Breast epithelium (tissue), 4 donors: ENCODE data around the gene TRPM7. TPM values are rescaled to one million over a fixed set of nuclear protein-coding genes. Genes with fewer than 3 reads are reported as not detected.
"Not testable (repeated sequence)": the region's sequence is repeated elsewhere in the genome, so short reads cannot be mapped to it uniquely, and the experiment has no call there.

Experiments used
- DNase-seq, 2 donors: peaks; one replicate each; pipeline ENCODE4 v3.0.0-alpha.2; 2019; ENCODE audit warnings: low spot score in 2 of 2
- H3K27ac ChIP-seq, 2 donors: fragments of 200-600 bp; sonication (generic) in 1 of 2; one replicate each; pipeline ENCODE4 v1.5.1; 2016 to 2019; ENCODE audit warnings: mild to moderate bottlenecking in 1 of 2
- H3K27me3 ChIP-seq, 2 donors: fragments of 200-600 bp; sonication (generic) in 1 of 2; one replicate each; pipeline versions ENCODE4 v1.5.1 to v1.6.0; 2017 to 2019; ENCODE audit warnings: control low read depth in 1 of 2, mild to moderate bottlenecking in 1 of 2
- H3K36me3 ChIP-seq: fragments of 200-600 bp; one replicate; pipeline ENCODE4 v1.5.1; 2019
- H3K4me1 ChIP-seq, 2 donors: fragments of 200-600 bp; sonication (generic); one replicate each; pipeline ENCODE4 v1.5.1; 2016 to 2019; ENCODE audit warnings: control low read depth in 1 of 2
- H3K4me3 ChIP-seq, 3 donors: fragments of 200-600 bp; sonication (generic); 1 replicate in 2 of 3; 2 replicates in 1 of 3; pipeline ENCODE4 v1.5.1; 2016 to 2019; ENCODE audit warnings: mild to moderate bottlenecking in 3 of 3, moderate library complexity in 2 of 3
- H3K9me3 ChIP-seq, 2 donors: fragments of 200-600 bp; sonication (generic) in 1 of 2; one replicate each; pipeline ENCODE4 v1.5.1; 2016 to 2019; ENCODE audit warnings: control low read depth in 1 of 2
- POLR2A ChIP-seq: fragments of 450-650 bp; IDR thresholded peaks from one replicate; pipeline ENCODE4 v1.6.1; 2016; ENCODE audit warnings: antibody characterized with exemption, mild to moderate bottlenecking, moderate library complexity
- POLR2AphosphoS5 ChIP-seq, 3 donors: sonication (generic); formaldehyde crosslinking; IDR thresholded peaks; one replicate each; pipeline ENCODE4 v1.6.1; 2017; ENCODE audit warnings: antibody characterized with exemption in 3 of 3
- intact Hi-C: fragments of 100-400 bp; cut with DNase I; formaldehyde crosslinking; loops from one replicate; pipeline ENCODE4 v1.15.1; 2023; ENCODE audit warnings: low total_unique reads
- total RNA-seq, 3 donors: library from RNA; depleted of rRNA; stranded (reverse); fragments of >200 nt; gene quantifications; one replicate each; pipeline ENCODE4 v1.1.0, GENCODE V29; 2016
- TF ChIP-seq, protein P1 (sequence below), 3 donors: fragments of 450-650 bp; IDR thresholded peaks; one replicate each; pipeline ENCODE4 v1.5.1; 2016 to 2017; ENCODE audit warnings: antibody characterized with exemption in 3 of 3, mild to moderate bottlenecking in 3 of 3, moderate library complexity in 3 of 3

TRPM7 gene
- total RNA-seq, 3 donors from 2014 or later = 44.0 to 94.4 (median 66.2) TPM

DNA sequence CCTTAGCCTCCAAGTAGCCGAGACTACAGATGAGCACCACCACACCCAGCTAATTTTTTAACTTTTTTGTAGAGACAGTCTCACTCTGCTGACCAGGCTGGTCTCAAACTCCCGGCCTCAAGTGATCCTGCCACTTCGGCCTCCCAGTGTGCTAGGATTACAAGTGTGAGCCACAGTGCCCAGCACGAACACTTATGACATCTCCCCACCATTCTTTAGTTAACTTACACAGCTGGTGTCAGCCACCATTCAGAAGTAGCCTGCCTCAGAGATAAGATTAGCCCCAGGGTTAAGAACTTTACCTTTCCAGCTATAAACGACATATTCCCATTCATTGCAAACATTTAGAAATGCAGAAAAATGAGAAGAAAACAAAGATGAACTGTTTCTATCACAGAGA lies 58.2 kb downstream of the TRPM7 start:
- TF ChIP-seq POLR2A (no peak), POLR2AphosphoS5 (IDR thresholded peaks at IDR 0.05) (no peak)
- TF ChIP-seq, protein P1, sequence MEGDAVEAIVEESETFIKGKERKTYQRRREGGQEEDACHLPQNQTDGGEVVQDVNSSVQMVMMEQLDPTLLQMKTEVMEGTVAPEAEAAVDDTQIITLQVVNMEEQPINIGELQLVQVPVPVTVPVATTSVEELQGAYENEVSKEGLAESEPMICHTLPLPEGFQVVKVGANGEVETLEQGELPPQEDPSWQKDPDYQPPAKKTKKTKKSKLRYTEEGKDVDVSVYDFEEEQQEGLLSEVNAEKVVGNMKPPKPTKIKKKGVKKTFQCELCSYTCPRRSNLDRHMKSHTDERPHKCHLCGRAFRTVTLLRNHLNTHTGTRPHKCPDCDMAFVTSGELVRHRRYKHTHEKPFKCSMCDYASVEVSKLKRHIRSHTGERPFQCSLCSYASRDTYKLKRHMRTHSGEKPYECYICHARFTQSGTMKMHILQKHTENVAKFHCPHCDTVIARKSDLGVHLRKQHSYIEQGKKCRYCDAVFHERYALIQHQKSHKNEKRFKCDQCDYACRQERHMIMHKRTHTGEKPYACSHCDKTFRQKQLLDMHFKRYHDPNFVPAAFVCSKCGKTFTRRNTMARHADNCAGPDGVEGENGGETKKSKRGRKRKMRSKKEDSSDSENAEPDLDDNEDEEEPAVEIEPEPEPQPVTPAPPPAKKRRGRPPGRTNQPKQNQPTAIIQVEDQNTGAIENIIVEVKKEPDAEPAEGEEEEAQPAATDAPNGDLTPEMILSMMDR (IDR thresholded peaks at IDR 0.05) = no peak
- Histone ChIP-seq H3K4me3 (no peak overlapping the region), H3K36me3 (no peaks in the 10 kb centered on the region), H3K9me3 (no peaks in the 10 kb centered on the region), H3K27me3 (no peaks in the 10 kb centered on the region), H3K4me1 (no peaks in the 10 kb centered on the region), H3K27ac (no peak overlapping the region)
- no peak for DNase-seq
- intact Hi-C loops = no loop called here

DNA sequence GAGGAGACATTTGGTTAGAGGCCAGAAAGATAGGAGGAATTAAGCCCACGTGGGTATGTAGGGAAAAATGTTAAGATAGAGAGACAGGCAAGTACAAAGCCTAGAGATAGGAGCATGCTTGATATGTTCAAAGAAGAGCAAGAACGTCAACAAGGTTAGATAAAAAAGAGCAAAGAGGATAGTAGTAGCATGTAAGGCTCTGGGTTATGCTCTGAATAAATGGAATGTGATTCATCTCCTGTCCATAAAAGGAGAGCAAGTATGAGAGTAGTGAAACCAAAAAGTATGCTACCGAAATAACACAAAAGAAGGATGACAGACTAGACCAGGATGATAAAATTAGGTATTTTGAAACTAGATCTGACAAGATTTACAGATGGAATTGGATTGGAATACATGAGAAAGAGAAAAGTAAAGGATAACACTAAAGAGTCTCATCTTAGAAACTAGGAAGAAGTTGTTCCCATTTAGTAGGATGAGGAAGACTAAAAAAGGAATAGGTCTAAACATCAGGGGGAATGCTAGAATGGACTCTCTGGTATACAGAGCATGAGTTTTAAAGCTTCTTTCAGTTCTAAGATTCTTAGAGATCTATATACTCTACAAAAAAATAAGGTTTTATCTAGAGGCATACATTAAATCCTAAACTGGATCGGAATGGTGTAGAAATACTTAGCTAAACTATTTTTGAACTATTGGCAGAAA lies 59.1 kb downstream of the TRPM7 start:
- H3K4me3 ChIP-seq = no peak overlapping the region
- TF ChIP-seq POLR2A (no peak), POLR2AphosphoS5 (IDR thresholded peaks at IDR 0.05) (no peak)
- TF ChIP-seq, protein P1 (IDR thresholded peaks at IDR 0.05) = no peak
- intact Hi-C loops = no loop called here
- H3K36me3 ChIP-seq = no peaks in the 10 kb centered on the region
- H3K4me1 ChIP-seq = no peaks in the 10 kb centered on the region
- no peak overlapping the region for H3K27ac ChIP-seq
- H3K9me3 ChIP-seq = no peaks in the 10 kb centered on the region
- no peaks in the 10 kb centered on the region for H3K27me3 ChIP-seq
- no peak for DNase-seq

DNA sequence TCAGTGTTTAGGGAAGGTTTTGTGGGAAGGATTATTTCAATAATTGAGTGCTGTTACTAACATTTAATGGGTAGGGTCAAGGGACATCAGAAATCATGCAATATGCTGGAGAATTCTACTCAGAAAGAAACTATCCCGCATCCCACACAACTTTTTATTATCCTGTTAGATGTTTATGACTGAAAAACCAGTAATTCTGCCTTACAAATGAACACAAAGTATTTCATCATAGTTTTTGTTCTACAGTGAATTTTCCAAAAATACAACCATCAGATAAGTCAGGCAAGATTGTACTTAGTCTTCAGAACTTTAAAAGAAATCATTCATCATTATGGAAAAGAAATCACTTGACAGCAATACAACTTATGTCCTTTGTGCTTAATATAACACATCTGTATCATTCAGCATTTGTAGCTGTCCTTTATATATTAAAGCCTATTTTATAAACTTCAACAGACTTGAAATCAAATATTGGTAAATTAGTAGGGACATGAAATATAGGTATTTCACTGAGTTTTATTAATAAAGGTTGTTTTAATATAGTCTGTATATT lies 61.9 kb downstream of the TRPM7 start:
- no peak overlapping the region for H3K27ac ChIP-seq
- intact Hi-C loops = no loop called here
- no peak overlapping the region for H3K4me3 ChIP-seq
- no peaks in the 10 kb centered on the region for H3K27me3 ChIP-seq
- no peak for TF ChIP-seq POLR2AphosphoS5 (IDR thresholded peaks at IDR 0.05)
- TF ChIP-seq, protein P1 (IDR thresholded peaks at IDR 0.05) = no peak
- TF ChIP-seq POLR2A = no peak
- H3K36me3 ChIP-seq = no peaks in the 10 kb centered on the region
- H3K9me3 ChIP-seq = no peaks in the 10 kb centered on the region
- no peak for DNase-seq
- no peaks in the 10 kb centered on the region for H3K4me1 ChIP-seq

DNA sequence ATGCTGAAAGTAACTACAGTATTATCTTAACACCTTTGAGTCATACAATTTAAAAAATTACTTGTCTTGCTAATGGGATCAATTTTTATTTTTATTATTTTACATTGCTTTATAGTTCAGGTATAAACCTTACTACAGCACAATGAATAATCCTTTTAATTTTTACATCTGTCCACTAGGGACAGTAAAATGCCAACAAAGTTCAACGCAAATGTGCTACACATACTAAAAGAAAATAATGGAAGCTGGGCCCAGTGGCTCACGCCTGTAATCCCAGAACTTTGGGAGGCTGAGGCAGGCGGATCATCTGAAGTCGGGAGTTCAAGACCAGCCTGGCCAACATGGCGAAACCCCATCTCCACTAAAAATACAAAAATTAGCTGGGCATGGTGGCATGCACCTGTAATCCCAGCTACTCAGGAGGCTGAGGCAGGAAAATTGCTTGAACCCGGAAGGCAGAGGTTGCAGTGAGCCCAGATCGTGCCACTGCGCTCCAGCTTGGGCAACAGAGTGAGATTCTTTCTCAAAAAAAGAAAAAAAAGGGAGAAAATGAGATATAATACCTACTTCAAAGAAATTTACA lies 64.1 kb downstream of the TRPM7 start:
- TF ChIP-seq, protein P1 (IDR thresholded peaks at IDR 0.05) = peak in 1 of 3 donors; percentile 35
- H3K27ac ChIP-seq, H3K9me3 ChIP-seq, H3K4me3 ChIP-seq, H3K27me3 ChIP-seq, H3K36me3 ChIP-seq, H3K4me1 ChIP-seq, DNase-seq, intact Hi-C loops: not testable (repeated sequence)

DNA sequence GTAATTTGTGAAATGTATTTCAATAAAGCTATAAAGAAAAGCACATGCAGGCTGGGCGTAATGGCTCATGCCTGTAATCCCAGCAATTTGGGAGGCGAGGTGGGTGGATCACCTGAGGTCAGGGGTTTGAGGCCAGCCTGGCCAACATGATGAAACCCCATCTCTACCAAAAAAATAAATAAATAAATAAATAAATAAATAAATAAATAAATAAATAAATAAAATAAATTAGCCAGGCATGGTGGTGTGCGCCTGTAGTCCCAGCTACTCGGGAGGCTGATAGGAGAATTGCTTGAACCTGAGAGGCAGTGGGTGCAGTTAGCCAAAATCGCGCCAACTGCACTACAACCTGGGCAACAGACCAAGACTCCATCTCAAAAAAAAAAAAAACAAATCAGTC lies 69.6 kb downstream of the TRPM7 start:
- H3K27ac ChIP-seq, H3K9me3 ChIP-seq, H3K27me3 ChIP-seq, H3K36me3 ChIP-seq, H3K4me3 ChIP-seq, DNase-seq, intact Hi-C loops, H3K4me1 ChIP-seq: not testable (repeated sequence)

DNA sequence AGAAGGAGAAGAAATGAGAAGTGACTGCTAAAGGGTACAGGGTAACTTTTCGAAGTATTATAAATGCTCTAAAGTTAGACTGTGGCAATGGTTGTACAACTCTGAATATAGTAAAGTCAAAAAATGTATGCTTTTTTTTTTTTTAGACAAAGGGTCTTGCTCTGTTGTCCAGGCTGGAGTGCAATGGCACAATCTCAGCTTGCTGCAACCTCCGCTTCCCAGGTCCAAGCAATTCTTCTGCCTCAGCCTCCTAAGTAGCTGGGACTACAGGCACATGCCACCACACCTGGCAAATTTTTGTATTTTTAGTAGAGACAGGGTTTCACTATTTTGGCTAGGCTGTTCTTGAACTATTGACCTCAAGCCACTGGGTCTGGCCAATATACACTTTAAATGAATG lies 70.0 kb downstream of the TRPM7 start:
- H3K9me3 ChIP-seq, H3K27me3 ChIP-seq, H3K4me3 ChIP-seq, intact Hi-C loops, DNase-seq, H3K36me3 ChIP-seq, H3K27ac ChIP-seq, H3K4me1 ChIP-seq: not testable (repeated sequence)
